CD4-positive, alpha-beta T cell treated with Interleukin-17A for 4 hours (primary cell): Measurements from ENCODE around the gene YIF1B.

Source experiments
- DNase-seq: peaks from one replicate; pipeline ENCODE4 v3.0.0-alpha.2; 2020; ENCODE audit warnings: mixed read lengths

YIF1B gene

DNA sequence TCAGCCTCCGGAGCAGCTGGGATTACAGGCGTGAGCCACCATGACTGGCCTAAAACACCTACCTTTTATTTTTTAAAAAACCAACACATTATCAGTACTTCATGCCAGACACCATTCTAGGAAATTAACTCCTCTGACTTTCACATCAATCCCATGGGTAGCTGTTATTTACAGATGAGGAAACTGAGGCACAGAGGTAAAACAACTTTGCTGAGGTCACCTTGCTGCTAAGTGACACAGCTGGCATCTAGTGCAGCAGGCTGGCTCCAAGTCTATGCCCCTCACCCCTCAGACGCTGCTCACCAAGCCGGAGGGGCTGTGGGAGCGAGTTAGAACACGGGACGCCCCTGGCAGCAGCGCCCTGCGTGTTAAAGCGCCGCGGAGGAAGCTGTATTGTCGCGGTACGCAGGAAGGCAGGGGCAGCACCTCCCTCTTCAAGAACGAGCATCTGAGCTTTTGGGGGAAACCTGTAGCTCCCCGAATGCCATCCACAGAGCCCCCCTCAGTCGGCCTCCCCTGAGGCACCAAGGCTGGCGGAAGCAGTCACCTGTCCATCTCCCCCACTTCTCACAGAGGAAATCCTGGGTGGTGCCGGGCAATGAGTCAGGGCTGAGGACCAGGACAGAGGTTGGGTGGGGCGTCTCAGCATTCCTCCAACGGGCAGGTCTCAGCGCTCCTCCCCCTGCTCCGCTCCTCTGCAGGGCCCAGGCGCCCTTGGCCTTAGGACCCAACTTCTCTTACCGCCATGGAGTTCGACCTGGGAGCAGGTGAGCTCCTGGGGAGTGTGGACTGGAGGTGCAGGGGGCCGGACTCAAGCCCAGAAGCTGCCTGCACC is 12.0 kb downstream of the YIF1B start, which contains the start of gene C19orf33:
TSS of gene C19orf33 (plus strand) at position 735 of the 835 bp plus-strand sequence. CDS start at position 746, 11 bp downstream.
- DNase-seq, result no peak

DNA sequence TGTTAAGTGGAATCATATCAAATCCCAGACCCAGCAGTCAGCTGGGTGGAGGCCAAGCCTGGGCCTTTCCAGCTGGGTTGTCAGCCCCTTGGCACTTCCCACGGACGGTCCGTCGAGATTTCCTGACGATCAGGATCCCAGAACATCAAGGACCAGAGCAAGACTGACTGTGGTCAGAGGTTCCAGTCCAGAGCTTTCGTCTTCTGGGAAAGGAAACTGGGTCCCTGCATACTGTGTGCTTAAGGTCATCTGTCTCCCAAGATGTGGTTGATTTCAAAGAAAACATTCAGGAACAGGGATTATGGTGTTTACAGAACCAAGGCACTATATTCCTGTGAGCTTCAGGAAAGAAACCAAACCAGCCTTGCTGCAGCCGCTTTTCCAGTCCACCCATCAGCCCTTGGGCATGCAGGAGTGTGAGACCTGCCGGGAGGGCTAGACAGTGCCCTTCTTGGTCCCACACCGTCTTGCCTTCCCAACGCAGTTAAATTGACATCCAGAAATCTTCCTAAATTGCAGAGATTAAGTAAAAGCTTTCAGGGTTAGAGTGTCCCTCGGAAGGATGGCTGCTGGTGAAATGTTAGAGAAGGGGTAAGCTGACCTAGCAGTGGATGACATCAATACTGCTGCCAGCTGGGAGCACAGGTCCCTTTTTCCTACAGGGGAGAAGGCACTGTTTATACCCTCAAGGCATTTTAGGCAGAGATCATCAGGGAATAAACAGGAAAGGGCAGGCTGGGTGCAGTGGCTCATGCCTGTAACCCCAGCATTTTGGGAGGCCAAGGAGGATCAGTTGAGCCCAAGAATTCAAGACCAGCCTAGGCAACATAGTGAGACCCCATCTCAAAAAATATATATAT is 16.7 kb downstream of the YIF1B start:
- no peak for DNase-seq

DNA sequence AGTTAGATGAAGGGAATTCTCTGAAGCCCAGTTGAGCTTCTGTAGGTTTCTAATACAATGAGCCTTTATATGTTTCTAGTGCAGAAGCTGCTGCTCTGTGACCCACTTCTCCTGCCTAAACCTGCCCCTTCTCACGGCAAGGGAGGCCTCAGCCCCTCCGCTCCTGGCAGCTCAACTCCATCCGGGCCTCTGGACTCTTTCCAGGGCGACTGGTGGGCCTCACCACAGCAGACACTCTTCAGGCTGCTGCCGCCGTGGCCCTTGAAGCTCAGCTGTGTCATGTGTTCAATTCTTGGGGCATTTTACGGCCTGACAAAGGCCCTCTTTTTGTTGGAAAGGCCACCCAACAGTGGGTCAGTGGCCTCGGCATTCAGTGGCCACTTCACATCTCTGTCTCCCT is 21.7 kb downstream of the YIF1B start:
- DNase-seq, result no peak

DNA sequence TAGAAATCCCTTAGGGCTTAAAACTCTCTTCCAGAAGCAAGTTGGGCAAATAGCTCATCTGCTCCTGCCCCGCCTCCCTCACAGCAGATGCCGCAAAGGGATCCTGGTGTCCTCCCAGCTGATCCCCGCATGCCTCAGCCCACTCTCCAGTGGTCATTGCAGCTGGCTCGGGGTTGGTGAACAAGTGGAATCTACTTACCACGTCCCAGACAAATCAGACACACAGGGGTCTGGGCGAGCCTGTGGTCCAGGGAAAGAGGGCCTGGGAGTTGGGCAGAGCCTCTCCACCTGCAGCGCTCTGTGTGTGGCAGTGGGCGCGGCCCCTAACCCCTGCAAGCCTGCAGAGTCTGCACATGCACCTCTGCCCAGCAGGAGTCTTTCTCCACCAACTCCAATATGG is 22.5 kb downstream of the YIF1B start:
- no peak for DNase-seq

DNA sequence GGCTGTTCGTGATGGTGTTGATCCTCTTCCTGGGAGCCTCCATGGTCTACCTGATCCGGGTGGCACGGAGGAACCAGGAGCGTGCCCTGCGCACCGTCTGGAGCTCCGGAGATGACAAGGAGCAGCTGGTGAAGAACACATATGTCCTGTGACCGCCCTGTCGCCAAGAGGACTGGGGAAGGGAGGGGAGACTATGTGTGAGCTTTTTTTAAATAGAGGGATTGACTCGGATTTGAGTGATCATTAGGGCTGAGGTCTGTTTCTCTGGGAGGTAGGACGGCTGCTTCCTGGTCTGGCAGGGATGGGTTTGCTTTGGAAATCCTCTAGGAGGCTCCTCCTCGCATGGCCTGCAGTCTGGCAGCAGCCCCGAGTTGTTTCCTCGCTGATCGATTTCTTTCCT is 23.9 kb downstream of the YIF1B start:
- DNase-seq, result no peak

DNA sequence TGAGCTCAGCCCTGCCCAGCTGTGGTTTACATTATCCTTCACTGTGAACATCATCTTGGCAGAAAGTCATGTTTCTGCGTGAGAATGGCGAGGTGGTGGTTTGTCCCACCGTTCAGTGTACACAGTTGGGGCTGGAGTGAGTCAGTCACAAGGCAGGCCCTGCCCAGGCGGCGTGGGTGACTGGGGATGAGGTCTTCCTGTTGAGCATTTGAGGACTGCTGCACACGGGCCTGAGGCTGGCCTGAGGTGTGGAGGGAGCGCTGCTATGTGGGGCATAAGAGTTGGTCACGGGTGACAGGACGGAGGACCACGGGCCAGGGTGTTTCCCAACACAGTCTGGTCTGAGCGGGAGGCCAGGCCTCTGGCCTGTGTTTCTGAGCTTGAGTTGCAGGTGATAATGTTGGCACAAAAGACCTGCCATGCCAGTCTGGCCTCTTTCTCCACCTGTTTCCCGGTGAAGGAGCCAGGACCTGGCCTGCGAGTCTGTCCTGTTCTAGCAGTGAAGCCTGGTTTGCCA is 25.1 kb downstream of the YIF1B start:
- DNase-seq, result no peak

DNA sequence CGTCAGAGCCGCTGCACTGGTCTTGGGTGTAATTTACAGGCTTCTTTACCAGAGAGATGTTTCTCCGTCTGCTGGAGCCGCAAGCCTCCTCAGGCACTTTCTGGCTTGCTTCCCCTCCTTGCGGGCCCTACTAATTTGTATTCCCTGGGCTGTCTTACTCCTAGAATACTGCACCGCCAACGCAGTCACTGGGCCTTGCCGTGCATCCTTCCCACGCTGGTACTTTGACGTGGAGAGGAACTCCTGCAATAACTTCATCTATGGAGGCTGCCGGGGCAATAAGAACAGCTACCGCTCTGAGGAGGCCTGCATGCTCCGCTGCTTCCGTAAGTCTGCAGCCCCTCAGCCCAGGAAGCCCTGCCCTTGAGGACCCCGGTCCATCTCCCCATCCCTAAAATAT is 25.8 kb downstream of the YIF1B start:
- DNase-seq, result no peak

DNA sequence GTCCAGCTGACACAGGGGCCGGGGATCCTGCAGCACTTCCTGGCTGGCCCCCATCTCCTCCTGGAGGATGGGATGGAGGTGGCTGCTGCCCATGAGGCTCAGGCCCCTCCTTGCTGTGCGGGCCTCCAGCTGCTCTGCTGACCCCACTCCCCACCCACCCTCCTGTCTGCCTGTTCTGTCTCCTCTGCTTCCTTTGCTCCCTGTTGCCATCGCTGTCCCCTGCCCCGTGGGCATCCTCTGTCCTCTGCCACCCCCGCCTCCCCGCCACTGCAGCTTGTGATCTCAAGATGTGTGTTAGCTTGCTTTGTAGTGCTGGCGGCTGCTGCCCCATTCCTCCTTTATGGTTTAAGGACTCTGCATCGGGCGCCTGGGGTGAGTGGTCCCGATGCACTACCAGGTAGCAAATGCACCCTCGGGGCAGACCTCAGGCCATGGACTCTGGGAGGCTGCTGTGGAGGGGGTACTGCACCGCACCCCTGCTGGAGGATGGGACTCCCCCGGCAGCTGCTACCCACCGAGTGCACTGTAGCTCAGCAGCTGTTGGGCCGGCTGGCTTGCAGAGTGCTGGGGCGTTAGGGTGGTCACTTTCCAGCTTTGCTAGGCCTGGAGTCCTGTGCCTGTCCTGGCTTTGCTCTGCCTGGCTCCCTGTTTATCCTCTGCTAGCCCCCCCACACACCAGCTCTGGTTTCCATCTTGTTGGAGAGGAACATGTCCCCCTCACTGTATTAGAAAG is 27.5 kb downstream of the YIF1B start:
- DNase-seq, result no peak

DNA sequence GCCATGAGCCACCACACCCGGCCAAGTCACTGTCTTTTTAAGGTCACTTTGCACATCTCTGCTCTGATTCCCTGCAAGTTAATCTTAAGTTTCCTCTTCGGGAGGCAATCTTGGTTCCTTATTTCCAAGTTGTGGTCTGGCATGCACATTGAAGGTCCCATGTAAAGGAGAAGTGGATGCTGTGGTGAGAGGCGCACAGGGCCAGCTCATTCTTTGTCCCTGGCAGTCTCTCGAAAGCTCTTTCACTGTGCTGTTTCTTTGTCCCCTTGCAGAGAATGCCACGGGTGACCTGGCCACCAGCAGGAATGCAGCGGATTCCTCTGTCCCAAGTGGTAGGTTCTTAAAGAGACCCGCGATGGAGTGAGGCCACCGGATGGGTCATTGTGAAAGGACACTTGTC is 28.1 kb downstream of the YIF1B start:
- no peak for DNase-seq

DNA sequence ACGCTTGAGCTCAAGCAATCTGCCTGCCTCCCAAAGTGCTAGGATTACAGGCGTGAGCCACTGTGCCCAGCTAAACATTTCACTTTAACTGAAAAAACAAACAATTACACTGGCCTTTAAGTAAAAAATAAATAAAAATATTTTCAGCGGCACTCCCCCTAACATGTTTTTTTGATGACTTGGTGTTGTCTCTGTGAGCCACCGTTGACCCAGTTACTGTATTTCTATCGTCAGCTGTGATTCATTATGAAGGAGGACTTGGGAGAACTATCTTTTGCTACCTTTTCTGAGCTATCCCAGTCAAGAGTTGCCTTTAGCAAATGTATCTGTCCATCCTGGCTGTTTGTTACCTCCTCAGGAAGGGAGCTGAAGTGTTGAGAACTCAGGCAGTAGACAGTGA is 30.2 kb downstream of the YIF1B start:
- no peak for DNase-seq

DNA sequence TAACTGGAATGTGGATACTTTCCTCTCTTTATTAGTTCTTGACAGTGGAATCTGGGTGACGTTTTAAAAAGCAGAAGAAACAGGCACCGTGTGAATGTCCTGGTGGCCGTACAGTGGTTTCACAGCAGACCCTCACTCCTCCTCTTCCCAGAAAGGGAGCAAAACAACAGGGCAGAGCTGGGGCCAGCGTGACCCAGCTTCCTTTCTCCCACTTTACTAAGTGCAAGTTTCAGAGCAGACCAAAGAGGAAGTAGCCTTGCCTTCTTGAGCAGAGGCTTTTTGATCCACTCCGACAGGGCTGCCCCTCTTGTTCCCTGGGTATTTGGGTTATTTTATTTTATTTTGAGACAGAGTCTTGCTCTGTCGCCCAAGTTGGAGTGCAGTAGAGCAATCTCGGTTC is 31.3 kb downstream of the YIF1B start:
- DNase-seq, result no peak

DNA sequence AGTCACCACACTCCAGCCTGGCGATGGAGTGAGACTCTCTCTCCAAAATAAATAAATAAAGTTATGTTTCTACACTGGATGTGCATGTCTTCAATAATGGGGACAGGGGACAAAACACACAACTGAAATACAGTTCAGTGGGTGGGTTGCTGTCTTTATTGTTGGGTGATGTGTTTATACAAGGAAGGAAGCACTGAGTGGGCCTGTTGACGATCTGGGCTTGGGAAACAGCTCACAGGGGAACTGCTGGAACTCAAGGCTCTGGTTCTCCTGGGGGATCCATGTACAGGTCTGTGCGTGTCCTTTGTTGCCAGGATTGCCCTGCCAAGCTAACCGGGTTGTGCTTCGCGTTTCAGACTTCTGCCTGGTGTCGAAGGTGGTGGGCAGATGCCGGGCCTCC is 32.5 kb downstream of the YIF1B start:
- DNase-seq, result no peak

DNA sequence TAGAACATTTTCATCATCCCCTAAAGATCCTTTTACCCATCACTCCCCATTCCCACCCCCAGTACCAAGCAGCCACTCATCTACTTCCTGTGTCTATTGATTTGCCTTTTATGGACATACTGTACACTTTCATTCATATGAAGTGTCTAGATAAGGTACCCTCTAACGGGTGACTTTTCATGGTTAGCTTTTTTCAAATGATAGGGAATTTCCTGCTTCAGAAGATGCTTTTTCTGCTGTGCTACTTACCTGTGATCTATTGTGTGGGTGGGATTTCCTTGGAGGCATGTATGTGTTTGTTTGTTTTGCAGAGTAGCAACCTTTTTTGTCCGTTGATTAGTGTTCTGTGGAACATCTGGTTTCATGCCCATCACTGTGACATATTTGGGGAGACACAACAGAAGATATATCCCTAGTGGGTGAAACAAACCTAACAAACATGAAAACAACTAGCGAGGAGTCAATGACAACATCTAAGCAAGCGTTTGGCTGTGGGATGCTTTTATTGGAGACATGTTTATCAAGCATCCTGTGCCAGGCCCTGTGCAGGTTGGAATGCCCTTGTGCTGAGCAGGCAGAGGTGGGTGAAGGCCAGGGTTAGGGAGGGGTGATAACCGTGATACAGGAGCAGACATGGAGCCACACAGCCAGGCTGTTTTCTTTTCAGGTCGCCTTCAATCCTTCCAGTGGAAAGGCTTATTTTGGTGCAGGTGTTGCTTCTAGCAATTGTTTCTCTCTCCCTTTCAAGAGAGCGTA is 33.8 kb downstream of the YIF1B start:
- DNase-seq, result no peak

DNA sequence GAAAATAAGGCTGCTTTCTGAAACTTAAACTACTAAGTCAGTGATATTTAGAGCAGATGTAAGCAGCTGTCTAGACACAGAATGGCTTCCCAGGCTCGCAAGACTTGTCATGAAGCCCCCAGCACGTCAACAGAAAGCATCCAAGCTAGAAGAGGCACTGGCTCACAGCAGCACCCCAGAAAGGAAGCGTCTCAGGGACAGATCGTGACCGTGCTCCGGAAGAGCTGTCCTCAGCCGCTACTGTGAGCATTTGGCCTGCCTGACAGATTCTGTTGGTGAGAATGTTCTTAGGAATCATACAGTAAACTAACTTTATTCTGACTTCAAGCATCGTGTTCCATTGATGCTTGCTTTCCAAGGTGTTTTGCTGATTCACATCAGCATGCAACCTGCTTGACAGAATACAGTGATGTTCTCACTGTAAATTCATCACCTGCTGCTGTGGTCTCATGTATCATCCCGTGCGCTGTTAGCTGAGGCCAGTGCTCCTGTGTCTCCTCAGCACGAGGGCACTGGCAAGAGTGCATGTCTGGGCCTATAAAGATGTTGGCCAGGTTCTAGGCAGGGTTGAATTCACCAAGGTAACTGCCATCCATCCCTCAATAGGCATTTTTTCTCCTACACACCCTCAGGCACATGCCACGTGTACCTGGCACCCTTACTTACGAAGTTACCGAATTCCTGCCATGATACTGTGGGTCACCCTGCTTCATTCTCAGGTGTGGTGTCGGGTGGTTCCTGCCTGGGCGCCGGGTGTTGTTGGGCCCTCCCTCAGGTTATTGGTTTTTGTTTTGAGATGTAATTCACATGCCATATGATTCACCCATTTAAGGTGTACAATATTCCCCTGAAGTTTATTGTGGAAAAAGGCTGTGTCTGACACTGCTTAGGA is 35.5 kb downstream of the YIF1B start:
- no peak for DNase-seq

DNA sequence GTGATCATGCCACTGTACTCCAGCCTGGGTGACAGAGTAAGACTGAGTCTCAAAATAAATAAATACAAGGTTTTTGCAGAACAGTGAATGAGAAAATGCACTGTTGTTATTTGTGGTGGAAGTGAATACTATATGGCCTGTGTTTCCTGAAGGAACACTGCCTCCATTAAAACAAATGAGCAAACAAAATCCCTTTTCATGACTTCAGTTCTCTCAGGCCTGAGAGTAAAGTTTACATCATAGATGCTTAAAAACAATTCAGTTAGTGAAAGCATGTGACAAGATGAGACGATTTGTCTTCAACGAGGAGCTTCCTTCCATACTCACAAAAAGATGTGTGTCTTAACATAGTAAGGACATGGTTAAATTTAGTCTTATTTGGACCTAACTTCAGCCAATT is 37.0 kb downstream of the YIF1B start:
- no peak for DNase-seq

DNA sequence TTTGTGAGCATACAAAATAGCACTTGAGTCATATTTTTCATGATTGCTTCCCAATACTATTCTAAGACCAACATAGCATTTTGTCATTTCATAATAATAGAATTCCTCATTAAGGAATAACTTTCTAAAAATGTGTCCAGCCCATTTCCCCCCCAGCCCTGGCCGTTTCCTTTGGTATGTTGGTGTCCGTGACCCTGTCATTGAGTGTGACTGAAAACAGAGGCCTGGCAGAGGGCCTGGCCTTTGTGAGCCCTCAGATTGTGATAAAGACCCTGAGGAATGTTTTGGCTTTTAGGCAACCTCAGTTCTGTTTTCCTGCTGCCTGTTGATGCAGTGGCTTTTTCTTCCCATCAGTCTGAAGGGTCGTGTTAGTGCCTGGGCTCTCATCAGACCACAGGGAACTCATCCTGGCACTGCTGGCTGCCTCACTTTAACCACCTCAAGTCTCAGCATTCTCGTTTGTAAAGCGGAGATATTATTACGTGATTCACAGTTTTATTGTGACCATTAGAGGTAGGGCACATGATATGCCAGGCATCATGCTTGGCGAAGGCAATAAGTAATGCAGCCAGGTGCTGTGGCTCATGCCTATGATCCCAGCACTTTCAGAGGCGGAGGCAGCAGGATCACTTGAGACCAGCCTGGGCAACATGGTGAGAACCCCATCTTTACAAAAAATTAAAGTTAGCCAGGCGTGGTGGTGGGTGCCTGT is 37.6 kb downstream of the YIF1B start:
- no peak for DNase-seq

DNA sequence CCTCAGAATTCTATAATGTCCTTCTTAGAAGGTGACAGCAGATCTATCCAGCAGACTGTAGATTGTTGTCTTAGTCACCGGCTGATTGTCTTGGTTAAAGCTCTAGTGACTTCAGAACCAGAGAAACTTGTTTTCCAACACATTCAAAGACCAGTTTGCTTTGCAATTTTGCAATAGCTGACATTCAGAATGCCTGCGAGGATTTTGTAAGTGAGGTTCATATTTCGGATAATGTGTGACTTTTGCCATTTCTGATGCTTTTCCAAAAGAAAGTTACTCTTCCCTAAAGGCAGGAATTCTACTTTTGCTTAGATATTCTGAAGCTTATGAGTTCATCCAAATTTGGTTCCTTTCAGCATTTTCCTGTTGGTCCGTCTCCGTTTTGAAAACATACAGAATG is 38.2 kb downstream of the YIF1B start:
- no peak for DNase-seq

DNA sequence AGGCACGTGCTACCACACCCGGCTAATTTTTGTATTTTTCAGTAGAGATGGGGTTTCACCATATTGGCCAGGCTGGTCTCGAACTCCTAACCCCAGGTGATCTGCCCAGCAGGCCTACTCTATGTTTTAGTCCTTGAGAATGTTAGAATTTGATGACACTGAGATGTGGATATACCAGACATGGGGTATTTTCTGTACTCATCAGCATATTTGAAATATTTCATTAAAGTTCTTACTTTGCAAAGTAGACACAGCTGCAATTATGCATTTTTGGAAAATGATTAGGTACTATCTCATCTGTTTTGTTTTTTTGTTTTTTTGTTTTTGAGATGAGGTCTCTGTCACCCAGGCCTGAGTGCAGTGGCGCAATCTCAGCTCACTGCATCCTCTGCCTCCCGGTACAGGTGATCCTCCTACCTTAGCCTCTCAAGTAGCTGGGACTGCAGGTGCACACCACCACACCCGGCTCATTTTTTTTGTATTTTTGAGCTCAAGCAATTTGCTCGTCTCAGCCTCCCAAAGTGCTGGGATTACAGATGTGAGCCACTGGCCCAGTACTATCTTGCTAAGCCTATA is 38.7 kb downstream of the YIF1B start:
- DNase-seq, result no peak

DNA sequence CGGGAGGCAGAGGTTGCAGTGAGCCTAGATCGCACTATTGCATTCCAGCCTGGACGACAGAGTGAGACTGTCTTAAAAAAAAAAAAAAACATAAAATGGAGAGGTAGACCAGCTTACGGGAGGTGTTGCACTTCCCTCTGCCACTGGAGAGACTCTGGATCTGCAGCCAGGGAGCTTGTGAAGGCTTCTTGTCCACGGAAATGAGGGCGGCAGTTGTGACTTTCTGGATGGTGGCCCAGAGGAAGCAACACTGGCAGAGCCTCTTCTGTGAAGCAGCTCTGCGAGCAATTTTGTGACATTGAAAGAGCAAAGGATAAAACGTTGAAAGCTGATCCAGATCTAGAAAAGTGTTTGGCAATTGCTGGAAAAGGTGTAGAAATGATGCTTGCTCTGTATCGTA is 41.0 kb downstream of the YIF1B start:
- DNase-seq, result no peak

DNA sequence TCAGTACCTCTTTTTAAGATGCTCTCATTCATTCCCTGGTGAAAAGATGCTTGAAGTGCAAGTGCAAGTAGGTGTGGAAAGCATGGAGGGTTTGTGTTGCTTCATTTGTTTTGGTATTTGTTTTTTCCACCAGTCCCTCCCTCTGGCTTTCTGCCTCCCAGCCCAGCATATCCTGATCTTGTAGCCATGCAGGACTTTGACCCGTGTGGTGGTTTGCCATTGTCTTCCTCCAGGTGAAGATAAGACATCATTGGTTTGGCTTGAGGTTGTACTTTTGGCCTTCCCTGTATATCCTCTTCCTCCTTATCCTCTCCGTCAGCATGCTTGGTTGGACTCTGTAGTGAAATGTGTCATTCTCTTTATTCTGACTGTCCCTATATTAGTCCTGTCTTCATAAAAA is 42.2 kb downstream of the YIF1B start:
- DNase-seq, result no peak
